ENCODE results near the gene AJAP1.
A peak's percentile ranks its signal among the peaks of the same experiment; 100 is the strongest.

AJAP1 gene

DNA sequence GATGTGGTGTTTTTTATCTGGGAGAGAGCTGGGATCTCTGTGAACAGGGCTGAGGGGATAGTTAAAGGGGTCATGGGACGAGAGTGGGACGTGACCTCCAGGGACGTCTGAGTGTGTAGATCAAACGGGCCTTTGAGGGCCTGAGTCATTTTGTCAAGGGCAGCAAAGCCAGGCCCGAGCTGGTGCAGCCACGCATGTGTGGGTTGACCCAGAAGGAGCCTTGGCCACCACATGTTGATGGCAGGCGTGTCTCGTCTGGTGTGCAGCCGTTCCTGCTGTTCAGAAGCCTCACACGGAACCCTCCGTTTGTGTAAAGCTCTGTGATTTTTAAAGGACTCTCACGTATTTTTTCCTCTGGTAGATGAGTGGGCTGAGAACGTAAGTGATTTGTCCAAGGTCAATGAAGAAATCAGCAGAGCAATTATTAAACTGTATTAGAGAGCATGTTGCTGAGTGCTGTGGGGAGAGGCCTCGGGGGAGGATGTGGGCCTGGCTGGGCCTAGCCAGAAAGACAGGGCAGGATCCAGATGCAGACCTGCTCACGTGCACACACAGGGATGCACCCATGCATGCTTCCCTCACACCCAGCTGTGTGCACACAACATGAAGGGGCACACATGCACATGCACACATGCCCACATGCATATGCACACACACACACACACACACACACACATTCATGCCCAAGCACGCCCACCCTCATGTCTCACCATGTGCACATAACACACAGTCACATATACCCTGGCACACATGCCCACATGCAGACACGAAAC, 89.8 kb downstream of the AJAP1 start:
- Histone ChIP-seq H3K4me3 (ENCODE audit: severe bottlenecking) (no peak overlapping the region), H3K9me3 (ENCODE audit: severe bottlenecking) (no peaks in the 10 kb centered on the region), H3K27ac (ENCODE audit: poor library complexity, severe bottlenecking) (no peak overlapping the region), H3K27me3 (ENCODE audit: insufficient read depth, poor library complexity, severe bottlenecking) (no peaks in the 10 kb centered on the region), H3K36me3 (ENCODE audit: low read depth) (no peaks in the 10 kb centered on the region), H3K4me1 (ENCODE audit: insufficient read depth, poor library complexity, severe bottlenecking) (no peaks in the 10 kb centered on the region)
- DNase-seq (ENCODE audit: low spot score): no peak
- no peak for ATAC-seq (ENCODE audit: low read depth)
- TF ChIP-seq, protein P1, sequence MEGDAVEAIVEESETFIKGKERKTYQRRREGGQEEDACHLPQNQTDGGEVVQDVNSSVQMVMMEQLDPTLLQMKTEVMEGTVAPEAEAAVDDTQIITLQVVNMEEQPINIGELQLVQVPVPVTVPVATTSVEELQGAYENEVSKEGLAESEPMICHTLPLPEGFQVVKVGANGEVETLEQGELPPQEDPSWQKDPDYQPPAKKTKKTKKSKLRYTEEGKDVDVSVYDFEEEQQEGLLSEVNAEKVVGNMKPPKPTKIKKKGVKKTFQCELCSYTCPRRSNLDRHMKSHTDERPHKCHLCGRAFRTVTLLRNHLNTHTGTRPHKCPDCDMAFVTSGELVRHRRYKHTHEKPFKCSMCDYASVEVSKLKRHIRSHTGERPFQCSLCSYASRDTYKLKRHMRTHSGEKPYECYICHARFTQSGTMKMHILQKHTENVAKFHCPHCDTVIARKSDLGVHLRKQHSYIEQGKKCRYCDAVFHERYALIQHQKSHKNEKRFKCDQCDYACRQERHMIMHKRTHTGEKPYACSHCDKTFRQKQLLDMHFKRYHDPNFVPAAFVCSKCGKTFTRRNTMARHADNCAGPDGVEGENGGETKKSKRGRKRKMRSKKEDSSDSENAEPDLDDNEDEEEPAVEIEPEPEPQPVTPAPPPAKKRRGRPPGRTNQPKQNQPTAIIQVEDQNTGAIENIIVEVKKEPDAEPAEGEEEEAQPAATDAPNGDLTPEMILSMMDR (IDR thresholded peaks at IDR 0.05; ENCODE audit: poor library complexity, severe bottlenecking): no peak

DNA sequence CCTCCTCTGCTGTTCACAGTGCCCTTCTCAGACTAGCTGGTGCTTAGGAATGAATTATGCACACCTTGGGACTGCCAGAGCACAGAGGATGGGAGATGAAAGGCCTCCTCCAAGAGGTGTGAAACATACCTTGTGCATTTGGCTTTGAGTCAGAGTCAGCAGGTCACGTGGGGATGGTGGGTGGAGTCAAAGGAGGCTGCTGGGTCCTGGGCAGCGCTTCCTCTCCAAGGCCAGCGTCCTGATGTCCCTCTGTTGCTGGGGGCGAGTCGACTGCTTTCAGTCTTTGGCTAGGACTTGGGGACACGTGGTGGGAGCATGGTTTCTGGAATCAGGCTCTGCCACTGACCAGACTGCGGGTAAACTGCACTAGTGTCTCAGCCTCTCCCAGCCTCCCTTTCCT, 91.2 kb downstream of the AJAP1 start:
- no peaks in the 10 kb centered on the region for H3K36me3 ChIP-seq (ENCODE audit: low read depth)
- DNase-seq (ENCODE audit: low spot score) (no peak), ATAC-seq (ENCODE audit: low read depth) (peak; percentile 61; the same call in 2 of the 3 replicates)
- H3K4me3 ChIP-seq (ENCODE audit: severe bottlenecking): no peak overlapping the region
- no peaks in the 10 kb centered on the region for H3K27me3 ChIP-seq (ENCODE audit: insufficient read depth, poor library complexity, severe bottlenecking)
- H3K27ac ChIP-seq (ENCODE audit: poor library complexity, severe bottlenecking): no peak overlapping the region
- TF ChIP-seq, protein P1 (IDR thresholded peaks at IDR 0.05; ENCODE audit: poor library complexity, severe bottlenecking): no peak
- no peaks in the 10 kb centered on the region for H3K4me1 ChIP-seq (ENCODE audit: insufficient read depth, poor library complexity, severe bottlenecking)
- no peaks in the 10 kb centered on the region for H3K9me3 ChIP-seq (ENCODE audit: severe bottlenecking)

DNA sequence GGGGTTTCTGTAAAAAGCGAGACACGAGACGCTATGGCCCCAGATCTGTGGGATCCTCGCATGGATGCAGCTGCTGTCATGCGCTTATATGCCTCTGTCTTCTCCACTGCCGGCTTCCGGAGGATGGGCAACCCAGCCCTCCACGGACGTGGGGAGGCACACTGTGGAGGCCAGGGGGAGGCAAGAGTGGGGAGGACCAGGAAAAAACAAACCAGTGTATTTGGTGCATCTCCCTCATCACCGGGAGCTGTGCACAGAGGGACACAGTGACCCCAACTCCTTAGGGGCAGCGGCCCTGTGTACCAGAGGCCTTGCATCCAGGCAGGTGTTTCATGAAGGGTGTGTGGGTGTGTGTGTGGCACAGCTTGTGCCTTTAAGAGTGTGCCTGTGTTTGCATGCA, 95.0 kb downstream of the AJAP1 start:
- ATAC-seq (ENCODE audit: low read depth) (no peak), DNase-seq (ENCODE audit: low spot score) (no peak)
- Histone ChIP-seq H3K4me1 (ENCODE audit: insufficient read depth, poor library complexity, severe bottlenecking) (no peaks in the 10 kb centered on the region), H3K27me3 (ENCODE audit: insufficient read depth, poor library complexity, severe bottlenecking) (no peaks in the 10 kb centered on the region), H3K36me3 (ENCODE audit: low read depth) (no peaks in the 10 kb centered on the region), H3K9me3 (ENCODE audit: severe bottlenecking) (peaks cover 3% of the 10 kb centered on the region), H3K4me3 (ENCODE audit: severe bottlenecking) (no peak overlapping the region), H3K27ac (ENCODE audit: poor library complexity, severe bottlenecking) (no peak overlapping the region)
- TF ChIP-seq, protein P1 (IDR thresholded peaks at IDR 0.05; ENCODE audit: poor library complexity, severe bottlenecking): no peak

DNA sequence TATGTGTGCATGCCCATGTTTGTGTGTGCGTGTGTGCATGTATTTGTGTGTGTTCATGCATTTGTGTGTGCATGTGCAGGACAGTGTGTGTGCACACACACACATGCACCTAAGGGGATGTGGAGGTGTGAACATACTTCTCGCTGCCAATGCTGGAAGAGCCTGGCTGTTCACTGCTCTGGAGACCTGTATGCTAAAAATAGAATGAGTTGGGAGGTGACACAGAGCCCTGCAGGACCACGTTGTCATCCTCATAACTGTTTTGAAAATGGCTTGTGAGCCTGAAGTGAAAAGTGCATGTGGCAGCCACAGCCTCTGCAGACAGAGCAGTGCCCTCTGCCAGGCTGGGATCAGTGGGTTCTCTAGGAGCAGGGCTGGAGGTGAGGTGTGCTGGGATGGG, 95.8 kb downstream of the AJAP1 start:
- Histone ChIP-seq H3K4me1 (ENCODE audit: insufficient read depth, poor library complexity, severe bottlenecking) (no peaks in the 10 kb centered on the region), H3K9me3 (ENCODE audit: severe bottlenecking) (peaks cover 3% of the 10 kb centered on the region), H3K4me3 (ENCODE audit: severe bottlenecking) (no peak overlapping the region), H3K27me3 (ENCODE audit: insufficient read depth, poor library complexity, severe bottlenecking) (no peaks in the 10 kb centered on the region), H3K36me3 (ENCODE audit: low read depth) (no peaks in the 10 kb centered on the region), H3K27ac (ENCODE audit: poor library complexity, severe bottlenecking) (no peak overlapping the region)
- DNase-seq (ENCODE audit: low spot score) (no peak), ATAC-seq (ENCODE audit: low read depth) (no peak)
- TF ChIP-seq, protein P1 (IDR thresholded peaks at IDR 0.05; ENCODE audit: poor library complexity, severe bottlenecking): no peak

DNA sequence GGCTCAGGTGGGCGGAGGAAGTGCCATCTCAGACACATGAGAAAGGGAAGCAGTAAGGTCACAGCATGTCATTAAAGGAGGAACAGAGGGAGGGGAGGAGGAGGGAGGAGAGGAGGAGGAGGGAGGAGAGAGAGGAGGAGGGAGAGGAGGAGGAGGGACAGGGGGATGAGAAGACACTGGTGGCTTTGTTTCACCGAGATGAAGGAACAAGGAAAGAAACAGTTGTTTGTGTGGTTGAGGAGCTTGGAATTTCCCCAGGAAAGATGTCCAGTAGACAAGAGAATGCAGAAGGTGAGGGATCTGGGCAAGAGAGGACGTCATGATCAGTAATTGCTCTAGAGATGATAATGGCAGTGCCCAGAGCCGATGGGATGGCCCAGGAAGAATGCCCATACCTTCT, 97.7 kb downstream of the AJAP1 start:
- no peak overlapping the region for H3K27ac ChIP-seq (ENCODE audit: poor library complexity, severe bottlenecking)
- no peak overlapping the region for H3K4me3 ChIP-seq (ENCODE audit: severe bottlenecking)
- DNase-seq (ENCODE audit: low spot score): no peak
- H3K9me3 ChIP-seq (ENCODE audit: severe bottlenecking): peaks cover 3% of the 10 kb centered on the region
- no peak for ATAC-seq (ENCODE audit: low read depth)
- H3K4me1 ChIP-seq (ENCODE audit: insufficient read depth, poor library complexity, severe bottlenecking): no peaks in the 10 kb centered on the region
- H3K36me3 ChIP-seq (ENCODE audit: low read depth): no peaks in the 10 kb centered on the region
- TF ChIP-seq, protein P1 (IDR thresholded peaks at IDR 0.05; ENCODE audit: poor library complexity, severe bottlenecking): no peak
- no peaks in the 10 kb centered on the region for H3K27me3 ChIP-seq (ENCODE audit: insufficient read depth, poor library complexity, severe bottlenecking)

Data from RWPE2 (cell line).